Smooth muscle cell of the brain vasculature (primary cell): ENCODE results near the gene POLR3H.

Experiments
- DNase-seq: peaks from one replicate; pipeline ENCODE4 v3.0.0-alpha.2; 2012; ENCODE audit warnings: low read depth, low spot score

The POLR3H gene

GRCh38 chr22:41485033-41485432 lies 59.2 kb downstream of the POLR3H start:
- no peak for DNase-seq

- DNase-seq, result no peak
These were observed 61.8 kb downstream of the POLR3H start for GRCh38 chr22:41482319-41482935.

- DNase-seq, result no peak
These were observed 62.3 kb downstream of the POLR3H start for GRCh38 chr22:41481925-41482318.

- DNase-seq, result no peak
These were observed 63.0 kb downstream of the POLR3H start for GRCh38 chr22:41481131-41481830.

GRCh38 chr22:41480397-41480735 lies 63.9 kb downstream of the POLR3H start:
- no peak for DNase-seq

GRCh38 chr22:41479671-41480396 lies 64.4 kb downstream of the POLR3H start:
- DNase-seq, result peak; percentile 28

- DNase-seq, result no peak
These were observed 65.3 kb downstream of the POLR3H start for GRCh38 chr22:41478891-41479521.

GRCh38 chr22:41478473-41478872 lies 65.8 kb downstream of the POLR3H start:
- DNase-seq, result no peak
